Measurements from ENCODE around the gene KCNJ4.
"Not testable (repeated sequence)": the region's sequence is repeated elsewhere in the genome, so short reads cannot be mapped to it uniquely, and the experiment has no call there.

The KCNJ4 gene

DNA sequence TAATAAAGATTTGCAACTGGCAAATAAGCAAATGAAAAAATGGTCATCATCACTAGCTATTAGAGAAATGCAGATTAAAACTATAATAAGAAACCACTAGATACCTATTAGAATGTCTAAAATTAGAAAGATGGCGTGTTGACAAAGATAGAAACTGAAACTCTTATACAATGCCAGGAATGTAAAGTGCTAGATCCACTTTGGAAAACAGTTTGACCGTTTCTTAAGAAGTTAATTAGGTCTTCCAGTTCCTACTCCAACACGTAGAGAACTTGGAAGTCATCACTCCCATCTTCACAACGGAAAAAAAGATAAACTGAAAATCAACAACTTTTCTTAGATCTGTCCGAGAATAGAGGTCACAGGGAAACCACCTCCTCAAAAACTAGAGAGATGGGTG, 68.1 kb downstream of the KCNJ4 start:
- DNase-seq (ENCODE audit: low read depth, low spot score), result not testable (repeated sequence)

DNA sequence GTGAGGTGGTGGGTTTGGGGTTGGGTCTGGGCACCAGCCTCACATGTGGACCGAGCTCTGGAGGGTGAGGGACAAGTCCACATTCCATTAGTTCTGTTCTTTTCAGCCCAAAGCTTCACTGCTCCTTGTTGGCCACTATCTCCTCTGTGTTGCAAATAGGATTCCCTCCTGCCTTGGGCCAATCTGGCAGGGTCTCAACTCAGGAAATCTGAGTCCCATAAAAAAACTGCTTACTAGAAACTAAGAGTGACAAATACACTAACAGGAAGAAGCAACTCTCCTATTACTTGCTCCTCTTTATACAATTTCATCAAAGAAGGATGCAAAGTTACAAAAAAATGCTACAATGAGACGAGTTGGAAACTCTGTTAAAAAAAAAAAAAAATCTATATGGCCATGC, 71.6 kb downstream of the KCNJ4 start:
- no peak for DNase-seq (ENCODE audit: low read depth, low spot score)

DNA sequence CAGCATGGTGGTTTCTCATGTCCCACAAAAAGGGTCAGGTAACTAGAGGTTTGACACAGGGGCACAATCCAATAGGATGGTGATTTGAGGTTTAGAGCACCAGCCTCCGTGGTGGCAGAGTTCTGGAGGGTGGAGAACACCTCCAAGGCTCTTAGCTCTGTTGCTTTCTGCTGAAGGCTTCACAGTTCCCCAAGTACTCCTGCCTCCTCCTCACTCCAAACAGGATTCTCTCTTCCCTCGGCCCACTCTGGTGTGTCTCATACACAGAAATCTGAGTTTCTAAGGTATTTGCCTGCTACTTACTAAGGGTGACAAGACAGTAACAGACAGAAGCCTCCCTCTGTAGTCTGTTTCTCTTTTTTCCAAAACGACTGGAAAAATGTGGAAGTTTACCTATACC, 73.6 kb downstream of the KCNJ4 start:
- not testable (repeated sequence) for DNase-seq (ENCODE audit: low read depth, low spot score)
